ENCODE data around the gene HDLBP.

HDLBP gene

DNA sequence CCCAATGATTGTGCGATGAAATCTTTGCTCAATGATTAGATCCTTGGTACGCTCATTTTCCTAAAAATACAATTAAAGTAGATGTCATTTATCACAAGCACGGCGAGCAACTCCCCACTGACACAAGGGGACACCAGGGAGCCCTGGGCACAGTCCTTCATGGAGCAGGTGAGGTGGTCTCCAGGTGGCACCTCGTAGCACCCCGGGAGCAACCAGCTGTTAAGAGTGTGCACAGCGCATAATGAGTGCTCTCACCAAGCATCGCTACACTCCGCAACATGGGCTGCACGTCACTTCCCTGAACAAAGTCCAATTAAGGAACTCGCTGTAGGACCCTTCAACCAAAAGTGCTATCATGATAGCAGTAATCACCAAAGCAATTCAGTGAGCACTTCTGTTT is 67.2 kb downstream of the HDLBP start:
- DNase-seq (ENCODE audit: low spot score) (no peak), ATAC-seq (ENCODE audit: low read depth) (no peak)
- no peaks in the 10 kb centered on the region for H3K4me1 ChIP-seq (ENCODE audit: insufficient read depth, poor library complexity, severe bottlenecking)
- peaks cover 100% of the 10 kb centered on the region for H3K36me3 ChIP-seq (ENCODE audit: low read depth)
- H3K4me3 ChIP-seq (ENCODE audit: severe bottlenecking), result no peak overlapping the region
- no peak overlapping the region for H3K27ac ChIP-seq (ENCODE audit: poor library complexity, severe bottlenecking)
- no peak for TF ChIP-seq CTCF (IDR thresholded peaks at IDR 0.05; ENCODE audit: poor library complexity, severe bottlenecking)
- H3K27me3 ChIP-seq (ENCODE audit: insufficient read depth, poor library complexity, severe bottlenecking), result no peaks in the 10 kb centered on the region
- H3K9me3 ChIP-seq (ENCODE audit: severe bottlenecking), result no peaks in the 10 kb centered on the region

DNA sequence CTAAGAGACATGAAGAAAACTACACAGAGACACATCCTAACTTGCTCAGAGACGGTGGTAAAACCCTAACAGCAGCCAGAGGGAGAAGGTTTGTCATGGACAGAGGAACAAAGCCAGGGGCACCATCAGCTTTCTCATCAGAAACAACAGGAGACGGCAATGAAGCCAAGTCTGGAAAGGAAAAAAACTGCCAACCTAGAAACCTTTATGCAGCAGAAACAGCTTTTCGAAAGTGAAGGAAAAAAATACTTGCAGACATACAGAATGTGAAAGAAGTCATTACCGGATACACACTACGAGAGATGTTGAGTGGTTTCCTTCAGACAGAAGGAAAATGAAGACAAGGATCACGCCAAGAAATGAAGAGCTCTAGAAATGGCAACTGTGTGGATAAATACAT is 71.1 kb downstream of the HDLBP start:
- peaks cover 100% of the 10 kb centered on the region for H3K36me3 ChIP-seq (ENCODE audit: low read depth)
- no peaks in the 10 kb centered on the region for H3K27me3 ChIP-seq (ENCODE audit: insufficient read depth, poor library complexity, severe bottlenecking)

GRCh38 chr2:241242306-241242705 is 73.2 kb downstream of the HDLBP start:
- DNase-seq (ENCODE audit: low spot score) (no peak), ATAC-seq (ENCODE audit: low read depth) (no peak)
- no peak for TF ChIP-seq CTCF (IDR thresholded peaks at IDR 0.05; ENCODE audit: poor library complexity, severe bottlenecking)
- Histone ChIP-seq H3K9me3 (ENCODE audit: severe bottlenecking) (no peaks in the 10 kb centered on the region), H3K27me3 (ENCODE audit: insufficient read depth, poor library complexity, severe bottlenecking) (no peaks in the 10 kb centered on the region), H3K4me1 (ENCODE audit: insufficient read depth, poor library complexity, severe bottlenecking) (no peaks in the 10 kb centered on the region), H3K4me3 (ENCODE audit: severe bottlenecking) (no peak overlapping the region), H3K27ac (ENCODE audit: poor library complexity, severe bottlenecking) (no peak overlapping the region), H3K36me3 (ENCODE audit: low read depth) (peaks cover 100% of the 10 kb centered on the region)

More for the DNA sequence above, 71.1 kb downstream of the HDLBP start:
- Histone ChIP-seq H3K4me3 (ENCODE audit: severe bottlenecking) (no peak overlapping the region), H3K4me1 (ENCODE audit: insufficient read depth, poor library complexity, severe bottlenecking) (no peaks in the 10 kb centered on the region), H3K27ac (ENCODE audit: poor library complexity, severe bottlenecking) (no peak overlapping the region), H3K9me3 (ENCODE audit: severe bottlenecking) (no peaks in the 10 kb centered on the region)
- no peak for TF ChIP-seq CTCF (IDR thresholded peaks at IDR 0.05; ENCODE audit: poor library complexity, severe bottlenecking)
- DNase-seq (ENCODE audit: low spot score), result no peak
- ATAC-seq (ENCODE audit: low read depth), result no peak

DNA sequence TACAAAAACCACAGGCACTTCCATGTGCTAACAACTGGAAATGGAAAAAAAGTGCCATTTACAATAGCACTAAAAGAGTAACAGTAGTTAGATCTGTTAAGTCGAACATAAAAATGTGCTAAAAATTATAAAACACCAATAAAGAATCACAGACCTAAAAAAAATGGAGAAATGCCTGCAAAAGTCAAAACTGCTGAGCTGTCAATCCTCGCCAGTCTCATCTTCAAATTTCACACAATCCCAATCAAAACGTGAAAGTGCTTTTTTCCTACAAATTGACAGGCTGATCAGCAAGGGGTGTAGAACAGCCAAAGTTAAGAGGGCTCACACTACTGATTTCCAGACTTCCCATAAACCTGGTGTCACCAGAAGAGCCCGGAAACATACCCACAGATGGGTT is 73.8 kb downstream of the HDLBP start:
- no peak overlapping the region for H3K4me3 ChIP-seq (ENCODE audit: severe bottlenecking)
- H3K27me3 ChIP-seq (ENCODE audit: insufficient read depth, poor library complexity, severe bottlenecking), result no peaks in the 10 kb centered on the region
- H3K27ac ChIP-seq (ENCODE audit: poor library complexity, severe bottlenecking), result no peak overlapping the region
- H3K9me3 ChIP-seq (ENCODE audit: severe bottlenecking), result no peaks in the 10 kb centered on the region
- DNase-seq (ENCODE audit: low spot score) (no peak), ATAC-seq (ENCODE audit: low read depth) (no peak)
- H3K4me1 ChIP-seq (ENCODE audit: insufficient read depth, poor library complexity, severe bottlenecking), result no peaks in the 10 kb centered on the region
- peaks cover 100% of the 10 kb centered on the region for H3K36me3 ChIP-seq (ENCODE audit: low read depth)
- no peak for TF ChIP-seq CTCF (IDR thresholded peaks at IDR 0.05; ENCODE audit: poor library complexity, severe bottlenecking)

GRCh38 chr2:241240320-241241004 is 75.0 kb downstream of the HDLBP start:
- H3K4me1 ChIP-seq (ENCODE audit: insufficient read depth, poor library complexity, severe bottlenecking), result no peaks in the 10 kb centered on the region
- no peak for DNase-seq (ENCODE audit: low spot score)
- H3K27ac ChIP-seq (ENCODE audit: poor library complexity, severe bottlenecking), result no peak overlapping the region
- H3K9me3 ChIP-seq (ENCODE audit: severe bottlenecking), result no peaks in the 10 kb centered on the region
- no peak for ATAC-seq (ENCODE audit: low read depth)
- H3K4me3 ChIP-seq (ENCODE audit: severe bottlenecking), result no peak overlapping the region
- H3K36me3 ChIP-seq (ENCODE audit: low read depth), result peaks cover 100% of the 10 kb centered on the region
- no peaks in the 10 kb centered on the region for H3K27me3 ChIP-seq (ENCODE audit: insufficient read depth, poor library complexity, severe bottlenecking)
- no peak for TF ChIP-seq CTCF (IDR thresholded peaks at IDR 0.05; ENCODE audit: poor library complexity, severe bottlenecking)

Measured in RWPE2 (cell line).